Gastroesophageal sphincter (tissue), 3 donors: ENCODE results near the gene TRAM2.

Source experiments
- POLR2A ChIP-seq, 2 donors: fragments of 450-650 bp; IDR thresholded peaks; one replicate each; pipeline ENCODE4 v1.6.1; 2017; ENCODE audit warnings: antibody characterized with exemption in 2 of 2, mild to moderate bottlenecking in 2 of 2, moderate library complexity in 1 of 2
- TF ChIP-seq, protein P1 (sequence below), 4 experiments: fragments of 200-600 bp in 2 of 4; fragments of 450-650 bp in 2 of 4; sonication (generic) in 1 of 4; IDR thresholded peaks; one replicate each; pipeline ENCODE4 v1.5.1; 2017 to 2019; ENCODE audit warnings: antibody characterized with exemption in 4 of 4, mild to moderate bottlenecking in 2 of 4, moderate library complexity in 2 of 4

DNA sequence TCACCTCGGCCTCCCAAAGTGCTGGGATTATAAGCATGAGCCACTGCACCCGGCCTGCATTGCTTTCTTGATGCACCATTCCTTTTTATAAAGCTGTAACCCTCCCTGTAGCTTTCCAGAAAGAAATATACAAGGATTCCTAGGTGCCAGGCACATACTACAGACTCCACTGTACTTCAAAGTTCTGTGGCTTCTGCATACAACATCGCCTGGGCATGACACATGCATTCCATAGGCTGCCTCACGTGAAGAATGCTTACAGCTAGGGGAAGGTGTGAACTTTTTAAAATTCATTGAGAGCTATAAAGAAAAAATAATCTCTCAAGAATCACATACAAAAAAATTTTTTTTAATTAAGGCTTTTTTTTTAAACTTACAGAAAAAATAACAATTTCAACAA lies 50.2 kb downstream of the TRAM2 start:
- TF ChIP-seq, protein P1, sequence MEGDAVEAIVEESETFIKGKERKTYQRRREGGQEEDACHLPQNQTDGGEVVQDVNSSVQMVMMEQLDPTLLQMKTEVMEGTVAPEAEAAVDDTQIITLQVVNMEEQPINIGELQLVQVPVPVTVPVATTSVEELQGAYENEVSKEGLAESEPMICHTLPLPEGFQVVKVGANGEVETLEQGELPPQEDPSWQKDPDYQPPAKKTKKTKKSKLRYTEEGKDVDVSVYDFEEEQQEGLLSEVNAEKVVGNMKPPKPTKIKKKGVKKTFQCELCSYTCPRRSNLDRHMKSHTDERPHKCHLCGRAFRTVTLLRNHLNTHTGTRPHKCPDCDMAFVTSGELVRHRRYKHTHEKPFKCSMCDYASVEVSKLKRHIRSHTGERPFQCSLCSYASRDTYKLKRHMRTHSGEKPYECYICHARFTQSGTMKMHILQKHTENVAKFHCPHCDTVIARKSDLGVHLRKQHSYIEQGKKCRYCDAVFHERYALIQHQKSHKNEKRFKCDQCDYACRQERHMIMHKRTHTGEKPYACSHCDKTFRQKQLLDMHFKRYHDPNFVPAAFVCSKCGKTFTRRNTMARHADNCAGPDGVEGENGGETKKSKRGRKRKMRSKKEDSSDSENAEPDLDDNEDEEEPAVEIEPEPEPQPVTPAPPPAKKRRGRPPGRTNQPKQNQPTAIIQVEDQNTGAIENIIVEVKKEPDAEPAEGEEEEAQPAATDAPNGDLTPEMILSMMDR (IDR thresholded peaks at IDR 0.05) = no peak
- no peak for TF ChIP-seq POLR2A (IDR thresholded peaks at IDR 0.05)
